Gastroesophageal sphincter (tissue), 3 donors: Measurements from ENCODE around the gene TMEM231.

ENCODE experiments used
- POLR2AphosphoS5 ChIP-seq: sonication (generic); formaldehyde crosslinking; IDR thresholded peaks from one replicate; pipeline ENCODE4 v1.6.1; 2017; ENCODE audit warnings: antibody characterized with exemption
- TF ChIP-seq, protein P1 (sequence below), 4 experiments: fragments of 200-600 bp in 2 of 4; fragments of 450-650 bp in 2 of 4; sonication (generic) in 1 of 4; IDR thresholded peaks; one replicate each; pipeline ENCODE4 v1.5.1; 2017 to 2019; ENCODE audit warnings: antibody characterized with exemption in 4 of 4, mild to moderate bottlenecking in 2 of 4, moderate library complexity in 2 of 4

GRCh38 chr16:75589306-75589705 is 33.3 kb upstream of the TMEM231 start:
- no peak for TF ChIP-seq POLR2AphosphoS5
- TF ChIP-seq, protein P1, sequence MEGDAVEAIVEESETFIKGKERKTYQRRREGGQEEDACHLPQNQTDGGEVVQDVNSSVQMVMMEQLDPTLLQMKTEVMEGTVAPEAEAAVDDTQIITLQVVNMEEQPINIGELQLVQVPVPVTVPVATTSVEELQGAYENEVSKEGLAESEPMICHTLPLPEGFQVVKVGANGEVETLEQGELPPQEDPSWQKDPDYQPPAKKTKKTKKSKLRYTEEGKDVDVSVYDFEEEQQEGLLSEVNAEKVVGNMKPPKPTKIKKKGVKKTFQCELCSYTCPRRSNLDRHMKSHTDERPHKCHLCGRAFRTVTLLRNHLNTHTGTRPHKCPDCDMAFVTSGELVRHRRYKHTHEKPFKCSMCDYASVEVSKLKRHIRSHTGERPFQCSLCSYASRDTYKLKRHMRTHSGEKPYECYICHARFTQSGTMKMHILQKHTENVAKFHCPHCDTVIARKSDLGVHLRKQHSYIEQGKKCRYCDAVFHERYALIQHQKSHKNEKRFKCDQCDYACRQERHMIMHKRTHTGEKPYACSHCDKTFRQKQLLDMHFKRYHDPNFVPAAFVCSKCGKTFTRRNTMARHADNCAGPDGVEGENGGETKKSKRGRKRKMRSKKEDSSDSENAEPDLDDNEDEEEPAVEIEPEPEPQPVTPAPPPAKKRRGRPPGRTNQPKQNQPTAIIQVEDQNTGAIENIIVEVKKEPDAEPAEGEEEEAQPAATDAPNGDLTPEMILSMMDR (IDR thresholded peaks at IDR 0.05): no peak
